AG04450 (cell line): Measurements from ENCODE around the gene BHLHE41. TPM values are rescaled to one million over a fixed set of nuclear protein-coding genes. Genes with fewer than 3 reads are reported as not detected.

Source experiments
- CTCF ChIA-PET: fragments of 300-600, 350-600 bp; formaldehyde crosslinking; extraction: SDS; loops from one replicate; lab custom pipeline; 2022; ENCODE audit warnings: antibody characterized with exemption, inconsistent platforms; lab: Charles Lee
- POLR2A ChIA-PET: fragments of 350-600 bp; formaldehyde crosslinking; extraction: SDS; loops from one replicate; lab custom pipeline; 2021; ENCODE audit warnings: antibody characterized with exemption, inconsistent platforms; lab: Yijun Ruan, JAX
- DNase-seq: peaks from one replicate; pipeline ENCODE4 v3.0.0-alpha.2; 2011; ENCODE audit warnings: low read depth, low spot score
- H3K27ac ChIP-seq: one replicate; pipeline ENCODE4 v1.5.1; 2012; ENCODE audit warnings: low read depth, low read length, control low read depth
- H3K27me3 ChIP-seq: one replicate; pipeline ENCODE4 v1.6.0; 2012; ENCODE audit warnings: low read length; ENCODE audit not compliant: control insufficient read depth, insufficient read depth
- H3K4me3 ChIP-seq: 2 replicates; pipeline ENCODE4 v1.5.1; 2011; ENCODE audit warnings: mild to moderate bottlenecking, low read depth, low read length, control low read depth
- H3K9me3 ChIP-seq: 2 replicates; pipeline ENCODE4 v1.5.1; 2012; ENCODE audit warnings: low read length; ENCODE audit not compliant: control insufficient read depth, insufficient read depth
- CTCF ChIP-seq: IDR thresholded peaks from 2 replicates; pipeline ENCODE4 v1.5.1; 2011; ENCODE audit warnings: low read depth, low read length, control low read depth, inconsistent platforms
- polyA plus RNA-seq: library from polyadenylated mRNA; depleted of rRNA; stranded (reverse); fragments of >200 nt; gene quantifications from 2 replicates; pipeline ENCODE4 v1.2.3, GENCODE V29; 2011

Gene BHLHE41
- polyA plus RNA-seq, 1 experiment = 1.7 TPM

- DNase-seq = no peak
- no peak for TF ChIP-seq CTCF
- Histone ChIP-seq H3K27me3 (no peaks in the 10 kb centered on the region), H3K27ac (no peak overlapping the region), H3K4me3 (no peak overlapping the region), H3K9me3 (no peaks in the 10 kb centered on the region)
- ChIA-PET CTCF (interaction anchor here (1.0 to 1.9 kb wide), 3 partner anchors 523 to 657 kb away, joined by 4 to 7 read pairs (median 5); no protein-coding TSS in a partner anchor), POLR2A (no interaction called here)
Observed at GRCh38 chr12:26090836-26091510, 33.9 kb downstream of the BHLHE41 start.

- POLR2A ChIA-PET = interaction anchor here (0.6 kb wide), 1 partner anchor 452 kb away, joined by 4 read pairs; no protein-coding TSS in a partner anchor
- Histone ChIP-seq H3K9me3 (no peaks in the 10 kb centered on the region), H3K27me3 (no peaks in the 10 kb centered on the region), H3K27ac (no peak overlapping the region), H3K4me3 (no peak overlapping the region)
- no peak for DNase-seq
- TF ChIP-seq CTCF = no peak
- CTCF ChIA-PET = interaction anchor here (0.8 to 1.4 kb wide), 3 partner anchors 8 to 652 kb away, joined by 3 to 5 read pairs (median 4); no protein-coding TSS in a partner anchor
Observed at GRCh38 chr12:26088998-26089397, 35.8 kb downstream of the BHLHE41 start.

- Histone ChIP-seq H3K27ac (no peak overlapping the region), H3K9me3 (peaks cover 3% of the 10 kb centered on the region), H3K4me3 (no peak overlapping the region), H3K27me3 (no peaks in the 10 kb centered on the region)
- TF ChIP-seq CTCF = no peak
- ChIA-PET POLR2A (no interaction called here), CTCF (no interaction called here)
- no peak for DNase-seq
Observed at GRCh38 chr12:26086936-26087335, 37.9 kb downstream of the BHLHE41 start.

- DNase-seq = no peak
- Histone ChIP-seq H3K27me3 (no peaks in the 10 kb centered on the region), H3K9me3 (peaks cover 8% of the 10 kb centered on the region), H3K27ac (no peak overlapping the region), H3K4me3 (no peak overlapping the region)
- CTCF ChIA-PET = no interaction called here
- TF ChIP-seq CTCF = no peak
- POLR2A ChIA-PET = no interaction called here
Observed at GRCh38 chr12:26080911-26081310, 43.9 kb downstream of the BHLHE41 start.

GRCh38 chr12:26077915-26078702 is 46.7 kb downstream of the BHLHE41 start:
- ChIA-PET CTCF (interaction anchor here (1.0 to 1.5 kb wide), 2 partner anchors 19 to 642 kb away, joined by 3 read pairs; no protein-coding TSS in a partner anchor), POLR2A (no interaction called here)
- Histone ChIP-seq H3K4me3 (no peak overlapping the region), H3K27ac (no peak overlapping the region), H3K27me3 (no peaks in the 10 kb centered on the region), H3K9me3 (peaks cover 8% of the 10 kb centered on the region)
- no peak for DNase-seq
- no peak for TF ChIP-seq CTCF
